ENCODE results near the gene NELFE. TPM values are rescaled to one million over a fixed set of nuclear protein-coding genes. Genes with fewer than 3 reads are reported as not detected.

NELFE gene
- total RNA-seq, 1 experiment from 2014 or later, result 91.4 TPM

DNA sequence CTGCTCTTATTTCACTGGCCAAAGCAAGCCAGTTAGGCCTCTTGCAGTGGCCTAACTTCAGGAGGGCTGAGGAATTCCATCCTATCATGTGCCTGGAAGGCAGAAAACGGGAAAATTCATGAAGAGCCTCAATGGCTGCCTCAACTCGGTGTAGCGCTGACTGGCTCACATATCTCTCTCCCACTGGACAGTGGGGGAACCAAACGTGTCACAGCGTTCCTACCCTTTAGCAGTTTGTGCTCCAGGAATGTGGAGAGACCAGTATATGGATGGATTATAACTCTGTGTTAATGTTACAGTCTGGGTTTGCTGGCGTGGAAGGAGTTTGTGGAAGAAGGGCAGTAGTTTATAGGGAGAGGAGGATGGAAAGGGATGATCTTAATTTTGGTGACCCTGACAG lies 43.0 kb downstream of the NELFE start:
- Histone ChIP-seq H2BK15ac (ENCODE audit: low read depth, low read length) (no peak overlapping the region), H3K4ac (ENCODE audit: low read depth, low read length) (no peak overlapping the region), H2BK5ac (ENCODE audit: insufficient read length, low read length) (no peak overlapping the region), H3K9me3 (ENCODE audit: control insufficient read depth, low read depth, low read length) (no peaks in the 10 kb centered on the region), H2AK5ac (ENCODE audit: insufficient read length, low read length) (peak overlapping the region; percentile 71), H3K23me2 (ENCODE audit: insufficient read length, low read depth, low read length, poor library complexity, severe bottlenecking) (no peaks in the 10 kb centered on the region), H2BK120ac (ENCODE audit: low read depth, low read length, poor library complexity, severe bottlenecking) (no peak overlapping the region), H4K5ac (ENCODE audit: insufficient read length, low read depth, low read length) (no peak overlapping the region), H2AFZ (ENCODE audit: low read length) (no peak overlapping the region), H3K27me3 (ENCODE audit: insufficient read depth, low read length) (no peaks in the 10 kb centered on the region), H4K8ac (replicated peaks; ENCODE audit: insufficient read length, low read depth, low read length) (no peak overlapping the region), H3K4me1 (ENCODE audit: insufficient read depth, low read length) (no peaks in the 10 kb centered on the region), H3K79me2 (ENCODE audit: insufficient read depth, low read length) (no peaks in the 10 kb centered on the region), H2BK12ac (ENCODE audit: insufficient read length, low read depth, low read length) (no peak overlapping the region), H3K79me1 (ENCODE audit: insufficient read depth, low read depth, low read length, poor library complexity, severe bottlenecking) (no peaks in the 10 kb centered on the region), H4K20me1 (ENCODE audit: control insufficient read depth, insufficient read depth, insufficient read length) (no peaks in the 10 kb centered on the region), H3K14ac (ENCODE audit: insufficient read depth, low read length) (no peak overlapping the region), H3T11ph (ENCODE audit: low read length) (no peak overlapping the region), H3K27ac (ENCODE audit: insufficient read length, low read depth, low read length) (no peak overlapping the region), H3K4me2 (ENCODE audit: insufficient read depth, insufficient read length, low read length) (no peak overlapping the region), H3K18ac (ENCODE audit: insufficient read length, low read depth, low read length) (no peak overlapping the region), H3K56ac (ENCODE audit: insufficient read length, low read depth, low read length) (no peak overlapping the region), H3K9ac (ENCODE audit: extremely low read depth, insufficient read length, low read length) (no peak overlapping the region), H4K91ac (ENCODE audit: insufficient read length, low read depth, low read length) (no peak overlapping the region), H2BK20ac (ENCODE audit: low read depth, low read length, poor library complexity, severe bottlenecking) (no peak overlapping the region), H3K23ac (ENCODE audit: insufficient read length, low read depth, low read length) (no peak overlapping the region)
- TF ChIP-seq, protein P1, sequence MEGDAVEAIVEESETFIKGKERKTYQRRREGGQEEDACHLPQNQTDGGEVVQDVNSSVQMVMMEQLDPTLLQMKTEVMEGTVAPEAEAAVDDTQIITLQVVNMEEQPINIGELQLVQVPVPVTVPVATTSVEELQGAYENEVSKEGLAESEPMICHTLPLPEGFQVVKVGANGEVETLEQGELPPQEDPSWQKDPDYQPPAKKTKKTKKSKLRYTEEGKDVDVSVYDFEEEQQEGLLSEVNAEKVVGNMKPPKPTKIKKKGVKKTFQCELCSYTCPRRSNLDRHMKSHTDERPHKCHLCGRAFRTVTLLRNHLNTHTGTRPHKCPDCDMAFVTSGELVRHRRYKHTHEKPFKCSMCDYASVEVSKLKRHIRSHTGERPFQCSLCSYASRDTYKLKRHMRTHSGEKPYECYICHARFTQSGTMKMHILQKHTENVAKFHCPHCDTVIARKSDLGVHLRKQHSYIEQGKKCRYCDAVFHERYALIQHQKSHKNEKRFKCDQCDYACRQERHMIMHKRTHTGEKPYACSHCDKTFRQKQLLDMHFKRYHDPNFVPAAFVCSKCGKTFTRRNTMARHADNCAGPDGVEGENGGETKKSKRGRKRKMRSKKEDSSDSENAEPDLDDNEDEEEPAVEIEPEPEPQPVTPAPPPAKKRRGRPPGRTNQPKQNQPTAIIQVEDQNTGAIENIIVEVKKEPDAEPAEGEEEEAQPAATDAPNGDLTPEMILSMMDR (conservative IDR thresholded peaks at IDR 0.05), result no peak
- Mint-ChIP-seq H3K4me3 (no peak overlapping the region), H3K27me3 (ENCODE audit: low read depth) (peaks cover 1% of the 10 kb centered on the region), H3K27ac (no peak overlapping the region), H3K36me3 (ENCODE audit: insufficient read depth in 1 of 3, low read depth in 3 of 3) (no peaks in the 10 kb centered on the region), H3K4me1 (peaks cover 0 to 3% of the 10 kb centered on the region in 2 experiments; a peak in 1 of 4 replicates), H3K9me3 (no peaks in the 10 kb centered on the region)
- no peak for DNase-seq
- no CpG with 5 or more reads among the region's 6 CpGs for WGBS (ENCODE audit: extremely low coverage, insufficient read length, low lambda C conversion rate)

Data from H9 (cell line).